GM11168 (cell line): ENCODE results near the gene ATG4D.

Experiments
- in situ Hi-C: fragments of 300-500 bp; cut with MboI; formaldehyde crosslinking; loops from one replicate; pipeline ENCODE4 v1.12.0; 2022; ENCODE audit warnings: low sequenced_read_pairs; ENCODE audit not compliant: unreplicated experiment

Gene ATG4D

GRCh38 chr19:10543420-10544241 lies at the start of gene ATG4D:
Gene ATG4D, plus strand, starts transcription at chr19:10543904. Its CDS starts 187 bp downstream, at chr19:10544091.
- in situ Hi-C loops: no loop called here

- in situ Hi-C loops: no loop called here
Observed at GRCh38 chr19:10497371-10497770, 46.3 kb upstream of the ATG4D start.

GRCh38 chr19:10499550-10500246 lies 44.0 kb upstream of the ATG4D start:
- in situ Hi-C loops: no loop called here

- in situ Hi-C loops: no loop called here
Observed at GRCh38 chr19:10500247-10500592, 43.5 kb upstream of the ATG4D start.

GRCh38 chr19:10501971-10502523 lies 41.7 kb upstream of the ATG4D start:
- in situ Hi-C loops: no loop called here

GRCh38 chr19:10502524-10503001 lies 41.1 kb upstream of the ATG4D start:
- in situ Hi-C loops: no loop called here

- in situ Hi-C loops: no loop called here
Observed at GRCh38 chr19:10503002-10503789, 40.5 kb upstream of the ATG4D start, which contains the start of gene KEAP1. Gene KEAP1, minus strand, starts transcription at chr19:10503356. Its CDS starts 3,323 bp downstream, at chr19:10500033.

- in situ Hi-C loops: no loop called here
Observed at GRCh38 chr19:10505583-10506229, 38.0 kb upstream of the ATG4D start.

- in situ Hi-C loops: no loop called here
Observed at GRCh38 chr19:10508036-10508435, 35.7 kb upstream of the ATG4D start.

- in situ Hi-C loops: no loop called here
Observed at GRCh38 chr19:10508707-10509106, 35.0 kb upstream of the ATG4D start.

- in situ Hi-C loops: no loop called here
Observed at GRCh38 chr19:10510301-10510802, 33.4 kb upstream of the ATG4D start.

GRCh38 chr19:10513223-10513622 lies 30.5 kb upstream of the ATG4D start:
- in situ Hi-C loops: no loop called here

- in situ Hi-C loops: no loop called here
Observed at GRCh38 chr19:10514211-10515145, 29.2 kb upstream of the ATG4D start.

GRCh38 chr19:10516064-10516385 lies 27.7 kb upstream of the ATG4D start:
- in situ Hi-C loops: no loop called here

- in situ Hi-C loops: no loop called here
Observed at GRCh38 chr19:10516671-10517286, 26.9 kb upstream of the ATG4D start.

GRCh38 chr19:10517361-10517759 lies 26.3 kb upstream of the ATG4D start, which contains the start of gene S1PR5:
Gene S1PR5, minus strand, starts transcription at chr19:10517447. Its CDS starts 2,436 bp downstream, at chr19:10515011.
- in situ Hi-C loops: no loop called here

GRCh38 chr19:10517760-10518443 lies 25.8 kb upstream of the ATG4D start:
- in situ Hi-C loops: no loop called here
